Hepatocyte (in vitro differentiated cells): ENCODE data around the gene RAD9A. TPM values are rescaled to one million over a fixed set of nuclear protein-coding genes. Genes with fewer than 3 reads are reported as not detected.
A peak's percentile ranks its signal among the peaks of the same experiment; 100 is the strongest.

Experiments
- DNase-seq: peaks from one replicate; pipeline ENCODE4 v3.0.0-alpha.2; 2016; ENCODE audit warnings: low spot score
- H2AFZ ChIP-seq: fragments of 200-600 bp; sonication (generic); 2 replicates; pipeline ENCODE4 v1.6.0; 2016; ENCODE audit warnings: antibody characterized with exemption, mild to moderate bottlenecking
- H3K27ac ChIP-seq: fragments of 200-600 bp; sonication (generic); 2 replicates; pipeline ENCODE4 v1.5.1; 2016; ENCODE audit warnings: mild to moderate bottlenecking
- H3K27me3 ChIP-seq: fragments of 200-600 bp; sonication (generic); 2 replicates; pipeline ENCODE4 v1.6.1; 2016
- H3K36me3 ChIP-seq: fragments of 200-600 bp; sonication (generic); replicated peaks from 2 replicates; pipeline ENCODE4 v1.5.1; 2016; ENCODE audit warnings: low read depth; ENCODE audit not compliant: insufficient read depth
- H3K4me1 ChIP-seq: fragments of 200-600 bp; sonication (generic); 2 replicates; pipeline ENCODE4 v1.5.1; 2016; ENCODE audit warnings: mild to moderate bottlenecking, moderate library complexity; ENCODE audit not compliant: insufficient read depth
- H3K4me2 ChIP-seq: fragments of 200-600 bp; sonication (generic); 2 replicates; pipeline ENCODE4 v1.6.0; 2016
- H3K4me3 ChIP-seq: fragments of 200-600 bp; sonication (generic); 2 replicates; pipeline ENCODE4 v1.5.1; 2016; ENCODE audit warnings: mild to moderate bottlenecking
- H3K79me2 ChIP-seq: fragments of 200-600 bp; sonication (generic); 2 replicates; pipeline ENCODE4 v1.6.0; 2017; ENCODE audit warnings: mild to moderate bottlenecking
- H3K9me2 ChIP-seq: fragments of 200-600 bp; sonication (generic); replicated peaks from 2 replicates; pipeline ENCODE4 v1.6.0; 2017; ENCODE audit warnings: mild to moderate bottlenecking; ENCODE audit not compliant: insufficient read depth
- H3K9me3 ChIP-seq: fragments of 200-600 bp; sonication (generic); 2 replicates; pipeline ENCODE4 v1.5.1; 2016; ENCODE audit warnings: low read depth, mild to moderate bottlenecking
- H4K20me1 ChIP-seq: fragments of 200-600 bp; sonication (generic); 2 replicates; pipeline ENCODE4 v1.6.0; 2016; ENCODE audit warnings: mild to moderate bottlenecking; ENCODE audit not compliant: insufficient read depth, poor library complexity, severe bottlenecking
- EZH2 ChIP-seq: fragments of 200-600 bp; sonication (generic); IDR thresholded peaks from 2 replicates; pipeline ENCODE4 v1.6.1; 2016; ENCODE audit warnings: antibody characterized with exemption, mild to moderate bottlenecking, borderline replicate concordance
- EZH2phosphoT487 ChIP-seq: fragments of 200-600 bp; sonication (generic); IDR thresholded peaks from one replicate; pipeline ENCODE4 v1.6.1; 2018; ENCODE audit warnings: antibody characterized with exemption, mild to moderate bottlenecking, low read depth, moderate library complexity; ENCODE audit not compliant: unreplicated experiment, severe bottlenecking
- WGBS: methylation state at CpG from one replicate; pipeline ENCODE4 v1.1.6; 2016; ENCODE audit warnings: low lambda C conversion rate; ENCODE audit errors: missing lambda C conversion rate; 5-methylcytosine and 5-hydroxymethylcytosine counted together
- polyA plus RNA-seq: library from polyadenylated mRNA; unstranded; fragments of >200 nt; fragmentation: Nextera tagmentation; extraction: Ambion mirVana; gene quantifications from 2 replicates; pipeline ENCODE4 v1.2.1, GENCODE V29; 2016
- total RNA-seq: library from RNA; depleted of rRNA; stranded (reverse); fragments of >200 nt; gene quantifications from 2 replicates; pipeline ENCODE4 v1.2.3, GENCODE V29; 2014
- TF ChIP-seq, protein P1 (sequence below): fragments of 200-600 bp; sonication (generic); IDR thresholded peaks from 2 replicates; pipeline ENCODE4 v1.5.1; 2016; ENCODE audit warnings: antibody characterized with exemption, mild to moderate bottlenecking; ENCODE audit not compliant: poor library complexity

The RAD9A gene
- total and polyA plus RNA-seq, 2 experiments from 2014 or later, result 20.2 to 24.0 TPM

DNA sequence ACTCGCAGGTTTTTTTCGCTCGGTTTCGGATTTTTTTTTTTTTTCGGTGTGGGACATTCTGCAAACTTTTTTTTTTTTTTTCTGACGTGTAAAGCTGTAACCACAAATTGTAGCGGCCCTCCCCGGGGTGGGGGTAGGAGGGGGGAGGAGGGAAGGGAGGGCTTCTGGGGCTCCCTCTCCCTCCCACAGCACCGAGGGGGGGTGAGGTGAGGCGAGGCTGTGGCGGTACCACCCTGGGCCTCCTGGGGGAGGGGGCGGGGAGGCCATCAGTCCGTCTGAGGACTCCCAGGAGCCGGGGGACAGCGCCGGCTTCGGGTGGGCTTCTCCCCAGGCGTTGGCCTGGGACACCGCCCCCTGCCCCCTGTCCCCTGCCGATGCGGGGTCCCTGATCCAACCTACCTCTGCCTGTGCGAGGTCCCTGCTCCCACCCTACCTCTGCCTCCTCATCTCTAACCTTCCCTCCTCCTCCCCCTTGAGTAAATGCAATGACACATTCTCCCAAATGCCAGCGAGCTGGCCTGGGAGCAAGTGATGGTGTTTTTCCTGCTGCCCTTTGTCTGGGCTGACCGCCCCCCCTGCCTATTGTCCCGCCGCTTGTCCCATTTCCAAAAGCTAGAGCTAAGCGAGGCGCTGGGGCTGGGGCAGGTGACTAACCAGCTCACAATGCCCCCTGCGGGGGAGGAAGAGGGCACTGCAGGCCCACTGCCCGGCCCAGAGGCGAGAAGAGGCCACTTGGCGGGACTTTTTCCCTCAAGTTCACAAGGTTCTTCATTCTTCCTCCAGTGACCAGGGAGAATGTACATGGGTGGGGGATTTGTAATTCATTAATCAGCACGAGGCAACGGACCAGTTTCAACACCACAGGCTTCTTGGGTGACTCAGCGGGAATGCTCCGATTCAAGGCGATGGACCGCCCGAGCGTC, 17.9 kb upstream of the RAD9A start:
- Histone ChIP-seq H3K79me2 (peaks cover 29% of the 10 kb centered on the region), H3K36me3 (no peaks in the 10 kb centered on the region), H3K9me3 (no peaks in the 10 kb centered on the region), H2AFZ (no peak overlapping the region), H3K4me2 (peak overlapping the region; percentile 91), H3K4me1 (peaks cover 58% of the 10 kb centered on the region), H4K20me1 (no peaks in the 10 kb centered on the region), H3K4me3 (peak overlapping the region; percentile 97), H3K27me3 (no peaks in the 10 kb centered on the region), H3K27ac (peak overlapping the region; percentile 99), H3K9me2 (no peaks in the 10 kb centered on the region)
- 7% methylated on average over 24 of the region's 40 CpGs for WGBS
- TF ChIP-seq, protein P1, sequence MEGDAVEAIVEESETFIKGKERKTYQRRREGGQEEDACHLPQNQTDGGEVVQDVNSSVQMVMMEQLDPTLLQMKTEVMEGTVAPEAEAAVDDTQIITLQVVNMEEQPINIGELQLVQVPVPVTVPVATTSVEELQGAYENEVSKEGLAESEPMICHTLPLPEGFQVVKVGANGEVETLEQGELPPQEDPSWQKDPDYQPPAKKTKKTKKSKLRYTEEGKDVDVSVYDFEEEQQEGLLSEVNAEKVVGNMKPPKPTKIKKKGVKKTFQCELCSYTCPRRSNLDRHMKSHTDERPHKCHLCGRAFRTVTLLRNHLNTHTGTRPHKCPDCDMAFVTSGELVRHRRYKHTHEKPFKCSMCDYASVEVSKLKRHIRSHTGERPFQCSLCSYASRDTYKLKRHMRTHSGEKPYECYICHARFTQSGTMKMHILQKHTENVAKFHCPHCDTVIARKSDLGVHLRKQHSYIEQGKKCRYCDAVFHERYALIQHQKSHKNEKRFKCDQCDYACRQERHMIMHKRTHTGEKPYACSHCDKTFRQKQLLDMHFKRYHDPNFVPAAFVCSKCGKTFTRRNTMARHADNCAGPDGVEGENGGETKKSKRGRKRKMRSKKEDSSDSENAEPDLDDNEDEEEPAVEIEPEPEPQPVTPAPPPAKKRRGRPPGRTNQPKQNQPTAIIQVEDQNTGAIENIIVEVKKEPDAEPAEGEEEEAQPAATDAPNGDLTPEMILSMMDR, result peak; percentile 54
- TF ChIP-seq EZH2phosphoT487, result no peak
- DNase-seq, result peak; percentile 89

DNA sequence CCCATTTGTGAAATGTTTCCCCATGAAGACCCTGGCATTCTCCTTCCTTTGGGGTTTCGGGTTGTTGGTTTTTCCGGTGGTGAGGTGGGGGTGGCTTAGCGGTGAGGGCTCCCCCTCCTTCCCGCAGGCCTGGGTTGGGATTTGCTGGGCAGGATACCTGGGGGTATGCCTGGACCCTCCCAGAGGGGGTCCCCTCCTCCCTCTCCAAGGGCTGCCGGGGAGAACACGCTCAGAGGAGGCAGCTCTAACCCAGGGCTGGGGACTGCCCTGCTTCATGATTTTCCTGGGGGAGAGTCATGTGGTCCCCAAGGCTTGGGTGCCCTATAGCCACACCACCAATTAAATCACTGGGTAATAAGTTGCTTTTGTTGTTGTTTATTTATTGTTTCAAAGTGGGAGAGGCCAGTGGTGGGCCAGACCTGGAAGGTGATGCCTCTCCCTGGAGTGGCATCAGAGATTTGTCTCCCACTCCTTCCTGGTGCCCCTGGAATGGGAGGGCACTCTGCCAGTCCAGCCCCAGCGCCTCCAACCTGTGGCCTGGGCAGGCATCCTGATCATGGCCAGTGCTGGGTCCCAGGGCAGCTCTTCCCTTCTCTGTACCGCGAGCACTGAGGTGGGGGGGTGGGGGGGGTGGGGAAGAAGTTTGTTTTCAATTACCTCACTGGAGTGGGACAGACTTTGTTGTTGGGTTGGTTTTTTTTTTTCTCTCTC, 17.1 kb upstream of the RAD9A start:
- DNase-seq, result no peak
- Histone ChIP-seq H3K27ac (peak overlapping the region; percentile 99), H3K4me1 (peaks cover 58% of the 10 kb centered on the region), H3K9me3 (no peaks in the 10 kb centered on the region), H3K4me3 (no peak overlapping the region), H2AFZ (no peak overlapping the region), H3K4me2 (peak overlapping the region; percentile 91), H3K36me3 (no peaks in the 10 kb centered on the region), H3K79me2 (peaks cover 21% of the 10 kb centered on the region), H4K20me1 (no peaks in the 10 kb centered on the region), H3K27me3 (no peaks in the 10 kb centered on the region), H3K9me2 (no peaks in the 10 kb centered on the region)
- 21% methylated on average over 9 of the region's 9 CpGs for WGBS
- TF ChIP-seq, protein P1, result no peak
- no peak for TF ChIP-seq EZH2
- TF ChIP-seq EZH2phosphoT487, result no peak

DNA sequence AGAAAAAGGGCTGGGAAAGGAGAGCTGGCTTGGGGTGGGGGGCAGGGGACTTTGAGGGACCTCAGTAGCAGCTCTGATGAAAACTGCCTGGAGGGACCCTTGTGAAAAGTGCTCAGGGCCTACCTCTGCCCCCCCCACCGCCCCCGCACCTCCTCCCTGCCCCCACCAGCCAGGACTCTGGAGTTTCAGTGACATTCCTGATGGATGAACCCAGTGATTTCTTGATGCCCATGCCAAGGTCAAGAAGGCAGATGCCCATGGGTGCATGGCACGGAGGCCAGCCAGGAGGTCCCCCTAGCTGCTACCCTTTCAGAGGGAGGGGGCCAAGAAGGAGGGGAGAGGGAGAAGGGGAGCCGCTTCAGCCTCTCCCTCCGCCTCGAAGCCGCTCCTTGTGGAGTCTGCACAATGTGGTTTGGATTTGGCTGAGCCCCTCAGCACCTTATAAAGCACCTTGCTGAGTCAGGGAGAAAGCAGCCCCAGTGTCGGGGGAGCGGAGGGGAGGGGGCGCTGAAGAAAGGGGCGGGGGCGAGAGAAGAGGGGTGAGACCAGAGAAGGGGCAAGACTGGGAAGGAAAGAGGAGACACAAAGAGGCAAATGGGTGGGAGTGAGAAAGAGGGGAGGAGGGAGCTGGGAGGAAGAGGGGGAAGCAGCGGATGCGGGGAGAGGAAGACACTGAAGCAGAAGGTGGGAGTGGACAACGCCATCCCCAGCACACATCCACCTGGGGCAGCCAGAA, 16.3 kb upstream of the RAD9A start:
- Histone ChIP-seq H3K9me2 (no peaks in the 10 kb centered on the region), H4K20me1 (no peaks in the 10 kb centered on the region), H3K36me3 (no peaks in the 10 kb centered on the region), H2AFZ (no peak overlapping the region), H3K9me3 (no peaks in the 10 kb centered on the region), H3K27me3 (no peaks in the 10 kb centered on the region), H3K79me2 (peaks cover 21% of the 10 kb centered on the region), H3K4me2 (peak overlapping the region; percentile 91), H3K4me1 (peaks cover 54% of the 10 kb centered on the region), H3K4me3 (no peak overlapping the region), H3K27ac (peak overlapping the region; percentile 99)
- TF ChIP-seq EZH2 (no peak), EZH2phosphoT487 (no peak)
- TF ChIP-seq, protein P1, result no peak
- 18% methylated on average over 7 of the region's 15 CpGs for WGBS
- DNase-seq, result no peak
